ENCODE results near the gene CCNO.
A peak's percentile ranks its signal among the peaks of the same experiment; 100 is the strongest.

CCNO gene, protein sequence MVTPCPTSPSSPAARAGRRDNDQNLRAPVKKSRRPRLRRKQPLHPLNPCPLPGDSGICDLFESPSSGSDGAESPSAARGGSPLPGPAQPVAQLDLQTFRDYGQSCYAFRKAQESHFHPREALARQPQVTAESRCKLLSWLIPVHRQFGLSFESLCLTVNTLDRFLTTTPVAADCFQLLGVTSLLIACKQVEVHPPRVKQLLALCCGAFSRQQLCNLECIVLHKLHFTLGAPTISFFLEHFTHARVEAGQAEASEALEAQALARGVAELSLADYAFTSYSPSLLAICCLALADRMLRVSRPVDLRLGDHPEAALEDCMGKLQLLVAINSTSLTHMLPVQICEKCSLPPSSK

GRCh38 chr5:55232985-55233928 is at the start of gene CCNO:
Gene CCNO (minus strand): TSS chr5:55233608. CDS start chr5:55233523, 85 bp downstream.
- peak; percentile 5 for DNase-seq

DNA sequence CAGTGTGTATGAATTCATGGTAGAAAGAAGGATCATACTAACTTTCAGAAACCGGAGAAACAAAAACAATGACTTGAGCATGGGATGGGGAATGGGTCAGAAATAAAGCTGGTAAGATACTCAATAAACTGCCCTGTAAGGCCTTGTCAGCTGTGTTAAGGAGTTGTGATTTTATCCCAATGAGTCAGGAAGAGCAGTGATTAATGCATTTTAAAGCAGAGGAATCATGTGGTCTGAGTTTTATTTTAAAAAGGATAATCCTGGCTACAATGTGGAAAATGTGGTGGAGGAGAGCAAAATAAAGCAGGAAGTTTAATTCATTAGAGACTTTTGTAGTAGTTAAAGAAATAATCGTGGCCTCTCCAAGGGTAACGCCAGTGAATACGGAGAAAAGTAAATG is 45.4 kb upstream of the CCNO start:
- DNase-seq = no peak

DNA sequence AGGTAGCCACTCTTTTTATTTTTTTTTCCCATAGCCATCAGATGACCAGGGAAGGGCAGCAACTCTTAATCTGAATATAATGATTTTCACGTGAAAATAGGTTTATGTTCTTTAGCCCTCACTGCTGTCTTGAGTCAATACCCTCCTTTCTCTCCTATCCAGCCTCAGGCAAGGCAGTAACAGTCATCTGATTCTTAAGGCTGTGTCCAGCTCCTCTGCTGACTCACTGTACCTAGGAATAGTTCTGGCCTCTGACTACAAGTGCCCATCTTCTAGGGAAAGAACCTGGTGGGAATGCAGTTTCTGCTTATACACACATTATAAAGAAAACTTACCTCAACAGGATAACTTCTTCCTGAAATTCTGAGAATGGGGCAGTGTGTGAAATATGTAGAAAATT is 43.4 kb upstream of the CCNO start:
- DNase-seq = no peak

DNA sequence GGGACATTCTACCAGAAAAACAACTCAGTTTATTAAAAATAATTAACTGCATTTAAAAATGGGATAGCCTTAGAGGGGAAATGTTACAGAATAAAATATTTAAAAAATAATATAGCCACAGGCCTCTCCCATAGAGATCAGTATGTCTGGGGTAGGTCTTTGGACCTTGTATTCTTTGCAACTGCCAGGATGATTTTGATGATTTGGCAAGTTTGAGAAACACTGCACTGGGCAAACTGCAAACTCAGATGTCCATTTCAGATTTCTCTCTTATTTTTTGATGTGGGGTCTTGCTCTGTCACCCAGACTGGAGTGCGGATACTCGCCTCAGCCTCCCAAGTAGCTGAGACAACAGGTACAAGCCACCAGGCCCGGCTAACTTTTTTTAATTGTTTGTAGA is 24.9 kb upstream of the CCNO start:
- DNase-seq = no peak

DNA sequence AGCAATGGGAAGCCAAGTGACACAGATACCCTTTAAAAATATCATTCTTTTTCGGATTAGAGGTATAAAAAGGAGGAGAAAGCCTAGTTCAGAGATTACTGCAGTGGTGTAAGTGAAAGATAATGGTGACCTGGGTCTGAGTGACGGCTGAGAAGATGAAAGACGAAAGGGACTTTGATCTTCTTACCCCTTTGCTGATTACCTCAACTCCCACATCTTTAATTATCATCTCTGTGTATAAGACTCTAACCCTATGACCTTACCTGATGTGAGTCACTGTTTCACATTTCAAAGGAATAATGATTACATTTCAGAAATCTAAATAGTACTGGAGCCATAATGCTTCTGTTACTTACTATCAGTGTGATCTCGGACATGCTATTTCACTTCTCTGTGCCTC is 21.4 kb upstream of the CCNO start:
- DNase-seq = no peak

DNA sequence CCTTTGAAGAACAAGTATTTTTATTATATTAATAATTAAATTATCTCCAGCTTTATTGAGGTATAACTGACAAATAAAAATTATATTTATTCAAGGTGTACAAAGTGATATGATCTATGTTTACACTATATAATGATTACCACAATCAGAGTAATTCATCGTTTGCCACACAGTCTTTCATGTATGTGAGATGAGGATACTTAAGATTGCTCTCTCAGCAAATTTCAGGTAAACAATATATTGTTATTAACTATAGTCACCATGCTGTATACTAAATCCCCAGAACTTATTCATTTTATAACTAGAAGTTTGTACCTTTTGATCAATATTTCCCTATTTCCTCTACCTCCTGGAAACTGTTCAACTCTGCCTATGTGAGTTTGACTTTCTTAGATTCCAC is 16.7 kb upstream of the CCNO start:
- DNase-seq = no peak

DNA sequence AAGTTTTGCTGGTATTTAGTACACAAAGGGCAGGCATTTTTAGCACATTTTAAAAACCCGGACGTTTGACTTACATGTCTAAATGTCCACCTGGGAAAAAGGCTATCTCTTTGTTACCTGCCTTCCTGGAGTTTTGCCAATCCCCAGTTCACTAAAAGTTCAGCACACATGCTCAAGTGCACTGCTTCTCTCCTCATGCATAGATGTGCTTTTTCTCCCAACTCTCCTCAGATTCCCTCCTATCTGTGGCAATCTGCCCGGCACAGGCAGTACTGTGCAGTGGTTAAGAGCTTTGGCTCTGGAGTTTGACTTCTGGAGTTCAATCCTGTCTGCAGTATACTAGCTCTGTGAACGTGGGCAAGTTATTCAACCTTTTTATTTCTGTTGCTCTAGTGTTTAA is 8.3 kb upstream of the CCNO start:
- DNase-seq = no peak

DNA sequence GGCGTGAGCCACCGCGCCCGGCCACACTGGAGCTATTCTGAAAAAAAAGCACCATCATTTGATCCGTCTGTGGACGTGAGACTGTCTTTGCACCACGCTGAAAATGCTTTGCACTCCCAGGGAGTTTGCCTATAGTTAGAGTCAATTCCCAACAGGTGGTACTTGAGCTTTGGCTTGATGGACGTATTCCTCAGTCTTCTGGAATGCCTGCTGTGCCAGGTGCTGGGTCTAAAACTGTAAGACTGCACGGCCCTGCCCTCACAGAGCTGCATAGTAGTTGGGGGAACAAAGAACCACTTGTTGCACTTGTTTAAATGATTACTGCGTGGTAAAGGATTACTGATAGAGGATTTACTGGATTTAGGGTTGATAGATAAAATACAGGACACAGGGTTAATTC is 3.4 kb upstream of the CCNO start:
- DNase-seq = no peak

GRCh38 chr5:55234121-55234700 is 803 bp upstream of the CCNO start:
- no peak for DNase-seq

- DNase-seq = no peak
These were observed 980 bp downstream of the CCNO start for GRCh38 chr5:55232271-55232984.

- no peak for DNase-seq
These were observed 1.5 kb downstream of the CCNO start for GRCh38 chr5:55231919-55232270.

GRCh38 chr5:55231029-55231918 is 2.1 kb downstream of the CCNO start:
- DNase-seq = no peak

DNA sequence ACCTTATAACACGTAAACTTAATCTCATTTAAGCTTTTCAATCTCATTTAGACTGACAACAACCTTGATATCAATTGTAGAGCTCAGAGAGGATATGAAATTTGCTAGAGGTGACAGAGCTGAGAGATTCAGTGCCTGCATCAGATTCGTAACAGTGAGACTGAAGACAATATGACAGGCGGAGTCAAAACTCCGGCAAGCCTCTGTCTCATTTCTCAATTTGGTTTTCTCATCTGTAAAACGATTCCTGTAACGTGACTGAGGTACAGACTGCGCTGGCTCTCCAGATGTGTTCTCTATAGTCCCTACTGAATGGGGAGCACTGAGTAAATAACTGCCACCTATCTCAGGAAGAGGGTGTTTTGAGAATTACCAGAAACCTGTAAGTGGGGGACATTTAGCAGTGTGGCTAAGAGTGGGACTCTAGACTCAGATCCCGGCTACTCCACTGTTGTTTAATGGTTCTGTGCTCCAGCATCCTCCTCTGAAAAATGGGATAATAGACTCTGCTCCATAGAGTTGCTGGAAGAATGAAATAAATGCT is 3.2 kb downstream of the CCNO start:
- no peak for DNase-seq

DNA sequence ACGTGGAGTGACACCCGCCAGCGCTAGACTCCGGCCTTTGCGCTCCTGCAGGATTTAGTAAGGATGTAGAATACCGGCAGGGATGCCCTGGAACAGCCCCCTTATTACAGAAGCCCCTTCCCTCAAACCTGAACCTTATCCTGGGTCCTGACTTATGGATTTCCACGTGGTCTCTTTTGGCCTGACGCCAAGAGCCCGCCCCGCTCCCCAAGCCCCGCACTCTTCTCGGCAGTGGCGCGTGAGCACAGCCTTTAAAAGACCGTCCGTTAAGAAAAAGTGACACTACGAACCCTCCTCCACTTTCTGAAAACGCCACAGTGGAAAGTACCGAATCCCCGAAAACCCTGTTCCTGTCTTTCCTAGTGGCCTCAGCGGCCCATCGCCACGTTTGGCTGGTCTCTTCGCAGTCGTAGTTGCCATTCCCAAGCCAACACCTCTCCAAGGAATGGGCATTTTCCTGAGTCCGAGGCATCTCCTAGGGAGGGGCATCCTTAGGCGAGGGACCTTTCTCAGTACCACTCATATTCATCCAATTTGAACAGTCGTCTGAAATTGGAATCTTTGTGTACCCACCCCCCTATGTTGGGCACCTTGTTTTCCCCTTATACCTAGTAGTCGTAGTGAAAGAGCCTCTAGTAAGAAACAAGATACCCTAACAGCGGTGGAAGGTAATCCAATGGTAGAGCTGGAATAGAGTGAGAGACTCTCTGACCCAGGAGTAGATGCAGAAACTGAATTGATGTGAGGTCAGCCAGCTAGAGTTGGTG is 5.6 kb downstream of the CCNO start:
- no peak for DNase-seq

DNA sequence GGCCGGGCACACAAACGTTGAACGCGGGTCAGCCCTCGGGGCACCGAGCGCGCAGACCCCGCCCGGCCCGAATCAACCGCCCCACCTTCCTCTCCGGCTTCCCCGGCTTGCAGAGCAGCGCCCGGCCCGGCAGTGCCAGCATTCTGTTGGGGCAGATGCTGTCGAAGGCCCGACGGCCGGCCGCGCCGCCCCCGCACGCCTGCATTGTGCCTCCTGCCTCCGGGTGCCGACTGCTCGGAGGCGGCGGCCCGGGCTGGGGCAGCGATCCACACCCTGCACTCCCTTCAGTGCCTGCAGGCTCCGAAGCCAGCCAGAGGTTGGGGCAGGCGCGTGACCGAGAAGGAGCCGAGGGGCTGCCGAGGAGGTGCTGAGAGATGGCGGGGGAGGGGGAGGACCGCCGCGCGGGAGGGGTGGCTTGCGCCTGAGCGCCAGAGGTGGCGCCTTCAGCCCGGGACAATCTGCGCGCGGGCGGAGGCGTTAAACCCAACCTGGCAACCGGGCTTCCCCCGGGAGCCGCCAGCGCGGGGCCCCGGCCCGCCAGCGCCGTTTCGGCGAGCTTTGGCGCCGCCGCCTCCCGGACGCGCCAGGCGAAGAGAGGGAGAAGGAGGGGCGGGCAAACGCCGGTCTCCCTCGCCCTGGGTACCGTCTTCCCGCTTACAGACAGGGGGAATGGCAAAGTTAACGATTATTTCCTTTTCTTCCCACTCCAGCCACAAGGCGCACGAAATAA is 6.3 kb downstream of the CCNO start, which contains the start of gene MCIDAS:
TSS of gene MCIDAS (minus strand) at position 382 of the 730 bp plus-strand sequence. CDS start at position 205, 177 bp downstream.
- DNase-seq = no peak

GRCh38 chr5:55226027-55226933 is 7.1 kb downstream of the CCNO start:
- DNase-seq = peak; percentile 34

GRCh38 chr5:55225346-55225745 is 8.1 kb downstream of the CCNO start:
- no peak for DNase-seq

- no peak for DNase-seq
These were observed 9.6 kb downstream of the CCNO start for GRCh38 chr5:55223812-55224240.

All from MV-4-11 (cell line).